ENCODE measurements around the gene CST3.

DNA sequence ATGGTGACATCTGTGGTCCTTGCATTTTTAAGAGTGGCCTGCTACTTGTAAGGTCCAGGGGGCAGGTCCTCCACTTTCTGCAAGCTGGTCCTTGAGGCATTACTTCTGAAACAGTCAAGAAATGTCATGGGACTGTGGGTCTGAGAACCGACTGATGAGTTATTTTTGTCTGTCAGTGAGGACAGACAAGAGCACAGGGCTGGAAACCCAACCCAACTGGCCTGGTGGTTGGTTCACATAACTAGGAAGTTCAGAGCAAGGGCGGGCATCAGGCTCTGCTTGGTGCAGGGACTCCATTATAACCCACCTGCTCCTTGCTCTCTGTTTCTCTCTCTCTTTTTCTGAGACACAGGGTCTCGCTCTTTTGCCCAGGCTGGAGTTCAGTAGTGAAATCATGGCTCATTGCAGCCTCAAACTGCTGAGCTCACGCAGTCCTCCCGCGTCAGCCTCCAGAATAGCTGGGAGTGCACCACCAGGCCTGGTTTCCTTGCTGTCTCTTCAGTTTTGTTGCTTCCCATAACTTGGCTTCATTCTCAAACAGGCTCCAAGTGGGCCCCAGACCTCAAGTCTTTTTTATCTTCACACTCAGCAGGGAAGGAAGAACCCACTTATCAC, 9.2 kb downstream of the CST3 start:
- no peak for TF ChIP-seq CTCF (conservative IDR thresholded peaks at IDR 0.05; ENCODE audit: low read depth, low read length)
- TF ChIP-seq EZH2 (IDR thresholded peaks at IDR 0.05; ENCODE audit: low read length, unreplicated experiment), result no peak
- no peak for TF ChIP-seq EZH2phosphoT487 (IDR thresholded peaks at IDR 0.05; ENCODE audit: borderline replicate concordance, low read length)
